NCI-H2196 (cell line): Measurements from ENCODE around the gene XYLT2.
"Not testable (repeated sequence)": the region's sequence is repeated elsewhere in the genome, so short reads cannot be mapped to it uniquely, and the experiment has no call there.

Source experiments
- DNase-seq: peaks from one replicate; lab custom pipeline; 2025; ENCODE audit not compliant: unreplicated experiment; lab: John Stamatoyannopoulos, UW

XYLT2 gene

GRCh38 chr17:50389534-50389933, 43.6 kb downstream of the XYLT2 start:
- DNase-seq = no peak

GRCh38 chr17:50392621-50393020, 46.7 kb downstream of the XYLT2 start:
- no peak for DNase-seq

GRCh38 chr17:50393700-50394099, 47.8 kb downstream of the XYLT2 start:
- DNase-seq = no peak

GRCh38 chr17:50394711-50395110, 48.8 kb downstream of the XYLT2 start:
- peak; percentile 15 for DNase-seq

- peak; percentile 56 for DNase-seq
Observed at GRCh38 chr17:50396261-50397110, 50.6 kb downstream of the XYLT2 start.

GRCh38 chr17:50397111-50397918, 51.4 kb downstream of the XYLT2 start, which contains the start of gene LRRC59:
Gene LRRC59 (minus strand): TSS chr17:50397523. CDS start chr17:50397317, 206 bp downstream.
- DNase-seq = peak; percentile 78

GRCh38 chr17:50397919-50398285, 52.0 kb downstream of the XYLT2 start:
- DNase-seq = no peak

- not testable (repeated sequence) for DNase-seq
Observed at GRCh38 chr17:50398672-50399071, 52.7 kb downstream of the XYLT2 start.

GRCh38 chr17:50399591-50399990, 53.7 kb downstream of the XYLT2 start:
- not testable (repeated sequence) for DNase-seq

- not testable (repeated sequence) for DNase-seq
Observed at GRCh38 chr17:50405351-50405750, 59.4 kb downstream of the XYLT2 start.

- DNase-seq = no peak
Observed at GRCh38 chr17:50406578-50406977, 60.7 kb downstream of the XYLT2 start.

GRCh38 chr17:50407921-50408320, 62.0 kb downstream of the XYLT2 start:
- DNase-seq = no peak
